ENCODE measurements around the gene USP3. TPM values are rescaled to one million over a fixed set of nuclear protein-coding genes. Genes with fewer than 3 reads are reported as not detected.

The USP3 gene
- total RNA-seq, 2 experiments from 2014 or later = 34.6 to 53.0 TPM

DNA sequence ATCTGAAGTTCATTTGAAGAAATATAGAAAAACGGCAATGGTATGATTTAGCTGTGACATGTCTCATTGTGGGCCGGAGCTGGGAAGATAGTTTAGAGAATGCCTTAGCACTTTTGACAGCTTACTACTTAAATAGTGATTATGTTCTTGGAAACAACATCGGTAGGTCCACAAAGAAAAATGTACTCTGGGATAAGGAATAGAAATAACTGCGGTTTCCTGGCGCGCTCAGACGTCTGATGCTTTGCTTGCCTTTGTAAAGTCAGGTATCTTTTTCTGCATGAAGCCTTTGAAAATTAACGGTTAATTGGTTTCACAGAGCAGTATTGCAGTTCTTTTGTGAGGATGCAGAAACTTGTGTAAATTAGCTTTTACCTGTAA, 1.4 kb downstream of the USP3 start:
- peaks cover 75% of the 10 kb centered on the region for H3K4me1 ChIP-seq (ENCODE audit: insufficient read depth, low read length, poor library complexity, severe bottlenecking)

GRCh38 chr15:63506537-63507035, 2.2 kb downstream of the USP3 start:
- Histone ChIP-seq H3K4me1 (ENCODE audit: insufficient read depth, low read length, poor library complexity, severe bottlenecking) (peaks cover 71% of the 10 kb centered on the region), H2AFZ (ENCODE audit: low read length) (no peak overlapping the region), H3K79me2 (ENCODE audit: insufficient read depth, low read depth, low read length) (peaks cover 68% of the 10 kb centered on the region), H3K9me3 (ENCODE audit: low read length) (no peaks in the 10 kb centered on the region), H4K20me1 (ENCODE audit: insufficient read depth, low read length) (peaks cover 50% of the 10 kb centered on the region), H3K36me3 (ENCODE audit: insufficient read depth, low read length) (no peaks in the 10 kb centered on the region), H3K4me2 (ENCODE audit: low read length) (peak overlapping the region; percentile 94), H3K9me2 (ENCODE audit: insufficient read depth, low read length) (no peaks in the 10 kb centered on the region), H3K27ac (ENCODE audit: low read depth, low read length, poor library complexity, severe bottlenecking) (no peak overlapping the region), H3K4me3 (ENCODE audit: low read depth, low read length, poor library complexity, severe bottlenecking) (peak overlapping the region; percentile 87)
- peak; percentile 36 for DNase-seq (ENCODE audit: low spot score)
- POLR2A ChIA-PET = interaction anchor here (0.9 to 2.9 kb wide), 6 partner anchors 10 to 90 kb away, joined by 3 to 30 read pairs (median 6); partner anchors contain the start of gene FBXL22
- intact Hi-C loops (cut with micrococcal nuclease; ENCODE audit: unreplicated experiment) = loop anchor here (5.0 to 10.0 kb wide), 2 partner anchors 91 to 312 kb away; partner anchors contain the start of gene FBXL22
- no peak for TF ChIP-seq EZH2phosphoT487 (IDR thresholded peaks at IDR 0.05; ENCODE audit: borderline replicate concordance, low read depth, low read length)
- TF ChIP-seq, protein P1, sequence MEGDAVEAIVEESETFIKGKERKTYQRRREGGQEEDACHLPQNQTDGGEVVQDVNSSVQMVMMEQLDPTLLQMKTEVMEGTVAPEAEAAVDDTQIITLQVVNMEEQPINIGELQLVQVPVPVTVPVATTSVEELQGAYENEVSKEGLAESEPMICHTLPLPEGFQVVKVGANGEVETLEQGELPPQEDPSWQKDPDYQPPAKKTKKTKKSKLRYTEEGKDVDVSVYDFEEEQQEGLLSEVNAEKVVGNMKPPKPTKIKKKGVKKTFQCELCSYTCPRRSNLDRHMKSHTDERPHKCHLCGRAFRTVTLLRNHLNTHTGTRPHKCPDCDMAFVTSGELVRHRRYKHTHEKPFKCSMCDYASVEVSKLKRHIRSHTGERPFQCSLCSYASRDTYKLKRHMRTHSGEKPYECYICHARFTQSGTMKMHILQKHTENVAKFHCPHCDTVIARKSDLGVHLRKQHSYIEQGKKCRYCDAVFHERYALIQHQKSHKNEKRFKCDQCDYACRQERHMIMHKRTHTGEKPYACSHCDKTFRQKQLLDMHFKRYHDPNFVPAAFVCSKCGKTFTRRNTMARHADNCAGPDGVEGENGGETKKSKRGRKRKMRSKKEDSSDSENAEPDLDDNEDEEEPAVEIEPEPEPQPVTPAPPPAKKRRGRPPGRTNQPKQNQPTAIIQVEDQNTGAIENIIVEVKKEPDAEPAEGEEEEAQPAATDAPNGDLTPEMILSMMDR (conservative IDR thresholded peaks at IDR 0.05; ENCODE audit: low read length) = no peak
- no TSS peak for BruUV-seq (replicated peaks)
- CTCF ChIA-PET (ENCODE audit: unreplicated experiment) = interaction anchor here (1.4 kb wide), 2 partner anchors 11 to 39 kb away, joined by 3 to 6 read pairs; no protein-coding TSS in a partner anchor

More for the DNA sequence above, 1.4 kb downstream of the USP3 start:
- H3K79me2 ChIP-seq (ENCODE audit: insufficient read depth, low read depth, low read length) = peaks cover 61% of the 10 kb centered on the region
- H2AFZ ChIP-seq (ENCODE audit: low read length) = no peak overlapping the region
- TF ChIP-seq, protein P1 (conservative IDR thresholded peaks at IDR 0.05; ENCODE audit: low read length) = no peak; the same call in 1 of the 2 replicates
- no peak for TF ChIP-seq EZH2phosphoT487 (IDR thresholded peaks at IDR 0.05; ENCODE audit: borderline replicate concordance, low read depth, low read length)
- H3K36me3 ChIP-seq (ENCODE audit: insufficient read depth, low read length) = no peaks in the 10 kb centered on the region
- no peak for DNase-seq (ENCODE audit: low spot score)
- ChIA-PET CTCF (ENCODE audit: unreplicated experiment) (interaction anchor here (0.6 to 1.4 kb wide), 5 partner anchors 9 to 41 kb away, joined by 3 to 6 read pairs (median 4); no protein-coding TSS in a partner anchor), POLR2A (interaction anchor here (0.6 to 2.9 kb wide), 14 partner anchors 8 to 91 kb away, joined by 3 to 30 read pairs (median 4); partner anchors contain the start of gene FBXL22)
- peak overlapping the region; percentile 87 for H3K4me3 ChIP-seq (ENCODE audit: low read depth, low read length, poor library complexity, severe bottlenecking)
- intact Hi-C loops (cut with micrococcal nuclease; ENCODE audit: unreplicated experiment) = loop anchor here (5.0 to 10.0 kb wide), 2 partner anchors 91 to 311 kb away; partner anchors contain the start of gene FBXL22
- H3K9me2 ChIP-seq (ENCODE audit: insufficient read depth, low read length) = no peaks in the 10 kb centered on the region
- peak overlapping the region; percentile 94 for H3K4me2 ChIP-seq (ENCODE audit: low read length)
- peaks cover 45% of the 10 kb centered on the region for H4K20me1 ChIP-seq (ENCODE audit: insufficient read depth, low read length)
- no peaks in the 10 kb centered on the region for H3K9me3 ChIP-seq (ENCODE audit: low read length)
- peak overlapping the region; percentile 66 for H3K27ac ChIP-seq (ENCODE audit: low read depth, low read length, poor library complexity, severe bottlenecking)
- no TSS peak for BruUV-seq (replicated peaks)
